22Rv1 (cell line): ENCODE data around the gene HEXA.

Experiments used
- ZFX ChIP-seq: fragments of 450-650 bp; IDR thresholded peaks from 2 replicates; pipeline ENCODE4 v1.6.1; 2017; ENCODE audit warnings: antibody characterized with exemption, borderline replicate concordance
- TF ChIP-seq, protein P1 (sequence below): fragments of 450-650 bp; IDR thresholded peaks from 2 replicates; pipeline ENCODE4 v1.5.1; 2017; ENCODE audit warnings: mild to moderate bottlenecking

GRCh38 chr15:72353266-72353665 lies 22.5 kb downstream of the HEXA start:
- TF ChIP-seq, protein P1, sequence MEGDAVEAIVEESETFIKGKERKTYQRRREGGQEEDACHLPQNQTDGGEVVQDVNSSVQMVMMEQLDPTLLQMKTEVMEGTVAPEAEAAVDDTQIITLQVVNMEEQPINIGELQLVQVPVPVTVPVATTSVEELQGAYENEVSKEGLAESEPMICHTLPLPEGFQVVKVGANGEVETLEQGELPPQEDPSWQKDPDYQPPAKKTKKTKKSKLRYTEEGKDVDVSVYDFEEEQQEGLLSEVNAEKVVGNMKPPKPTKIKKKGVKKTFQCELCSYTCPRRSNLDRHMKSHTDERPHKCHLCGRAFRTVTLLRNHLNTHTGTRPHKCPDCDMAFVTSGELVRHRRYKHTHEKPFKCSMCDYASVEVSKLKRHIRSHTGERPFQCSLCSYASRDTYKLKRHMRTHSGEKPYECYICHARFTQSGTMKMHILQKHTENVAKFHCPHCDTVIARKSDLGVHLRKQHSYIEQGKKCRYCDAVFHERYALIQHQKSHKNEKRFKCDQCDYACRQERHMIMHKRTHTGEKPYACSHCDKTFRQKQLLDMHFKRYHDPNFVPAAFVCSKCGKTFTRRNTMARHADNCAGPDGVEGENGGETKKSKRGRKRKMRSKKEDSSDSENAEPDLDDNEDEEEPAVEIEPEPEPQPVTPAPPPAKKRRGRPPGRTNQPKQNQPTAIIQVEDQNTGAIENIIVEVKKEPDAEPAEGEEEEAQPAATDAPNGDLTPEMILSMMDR = no peak
- no peak for TF ChIP-seq ZFX
